Astrocyte (in vitro differentiated cells and primary cell): ENCODE measurements around the gene CTIF. TPM values are rescaled to one million over a fixed set of nuclear protein-coding genes. Genes with fewer than 3 reads are reported as not detected.

Experiments
- DNase-seq: peaks from one replicate; pipeline ENCODE4 v3.0.0-alpha.2; 2010; ENCODE audit warnings: low read depth
- FAIRE-seq: peaks from 2 replicates; lab custom pipeline; 2011; peaks lifted over from hg19 to GRCh38; lab: Jason Lieb, UNC
- H2AFZ ChIP-seq: 2 replicates; pipeline ENCODE4 v1.6.0; 2012; ENCODE audit warnings: low read depth, low read length, inconsistent platforms
- H3K27ac ChIP-seq: 2 replicates; pipeline ENCODE4 v1.5.1; 2011; ENCODE audit warnings: low read depth, low read length, inconsistent platforms
- H3K27me3 ChIP-seq: 2 replicates; pipeline ENCODE4 v1.6.0; 2011; ENCODE audit warnings: low read length, inconsistent platforms; ENCODE audit not compliant: insufficient read depth
- H3K36me3 ChIP-seq: 2 replicates; pipeline ENCODE4 v1.5.1; 2011; ENCODE audit warnings: low read length, inconsistent platforms; ENCODE audit not compliant: insufficient read depth
- H3K4me1 ChIP-seq: 2 replicates; pipeline ENCODE4 v1.5.1; 2011; ENCODE audit warnings: low read length, inconsistent platforms; ENCODE audit not compliant: insufficient read depth
- H3K4me2 ChIP-seq: 2 replicates; pipeline ENCODE4 v1.6.0; 2012; ENCODE audit warnings: low read length, inconsistent platforms
- H3K4me3 ChIP-seq: 2 replicates; pipeline ENCODE4 v1.5.1; 2011; ENCODE audit warnings: low read depth, mild to moderate bottlenecking, low read length, inconsistent platforms; ENCODE audit not compliant: insufficient read depth
- H3K79me2 ChIP-seq: 2 replicates; pipeline ENCODE4 v1.6.0; 2012; ENCODE audit warnings: mild to moderate bottlenecking, low read length, inconsistent platforms; ENCODE audit not compliant: insufficient read depth
- H3K9ac ChIP-seq: 2 replicates; pipeline ENCODE4 v1.6.0; 2012; ENCODE audit warnings: mild to moderate bottlenecking, low read length, inconsistent platforms
- H3K9me3 ChIP-seq: 2 replicates; pipeline ENCODE4 v1.5.1; 2012; ENCODE audit warnings: low read depth, mild to moderate bottlenecking, low read length, inconsistent platforms; ENCODE audit not compliant: insufficient read depth
- H4K20me1 ChIP-seq: 2 replicates; pipeline ENCODE4 v1.6.0; 2012; ENCODE audit warnings: low read length, inconsistent platforms; ENCODE audit not compliant: insufficient read depth
- H3K27ac Mint-ChIP-seq: one replicate; pipeline ENCODE4 v1.8.0; 2021; ENCODE audit warnings: mild to moderate bottlenecking, mixed read lengths; ENCODE audit not compliant: unreplicated experiment
- H3K27me3 Mint-ChIP-seq: one replicate; pipeline ENCODE4 v1.8.0; 2021; ENCODE audit warnings: low read depth, mixed read lengths; ENCODE audit not compliant: unreplicated experiment
- H3K36me3 Mint-ChIP-seq: one replicate; pipeline ENCODE4 v1.8.0; 2021; ENCODE audit warnings: low read depth, mixed read lengths; ENCODE audit not compliant: unreplicated experiment
- H3K4me1 Mint-ChIP-seq: one replicate; pipeline ENCODE4 v1.8.0; 2021; ENCODE audit warnings: low read depth, mixed read lengths; ENCODE audit not compliant: unreplicated experiment
- H3K4me3 Mint-ChIP-seq: one replicate; pipeline ENCODE4 v1.8.0; 2021; ENCODE audit warnings: mild to moderate bottlenecking, moderate library complexity, mixed read lengths; ENCODE audit not compliant: unreplicated experiment
- H3K9me3 Mint-ChIP-seq: one replicate; pipeline ENCODE4 v1.8.0; 2021; ENCODE audit warnings: mild to moderate bottlenecking, mixed read lengths; ENCODE audit not compliant: unreplicated experiment
- CTCF ChIP-seq: IDR thresholded peaks from 2 replicates; pipeline ENCODE4 v1.5.1; 2011; ENCODE audit warnings: low read depth, mild to moderate bottlenecking, inconsistent platforms, low read length, moderate library complexity; ENCODE audit not compliant: insufficient read depth
- EZH2 ChIP-seq: IDR thresholded peaks from 2 replicates; pipeline ENCODE4 v1.6.1; 2012; ENCODE audit warnings: mild to moderate bottlenecking, low read length, inconsistent platforms; ENCODE audit not compliant: insufficient read depth
- total RNA-seq: library from RNA; stranded (reverse); gene quantifications from 2 replicates; pipeline ENCODE4 v1.2.1, GENCODE V29; 2021

CTIF gene
- total RNA-seq, 1 donor from 2014 or later: 101 TPM

GRCh38 chr18:48832938-48833700 lies 294.3 kb downstream of the CTIF start:
- H3K4me3 Mint-ChIP-seq: peak overlapping the region; percentile 28
- no peaks in the 10 kb centered on the region for H3K36me3 ChIP-seq
- H4K20me1 ChIP-seq: no peaks in the 10 kb centered on the region
- H3K9ac ChIP-seq: peak overlapping the region; percentile 63
- peak overlapping the region; percentile 56 for H3K27ac ChIP-seq
- H3K79me2 ChIP-seq: peaks cover 9% of the 10 kb centered on the region
- H3K4me2 ChIP-seq: peak overlapping the region; percentile 81
- peaks cover 57% of the 10 kb centered on the region for H3K4me1 ChIP-seq
- TF ChIP-seq EZH2 (no peak), CTCF (no peak)
- no peak overlapping the region for H2AFZ ChIP-seq
- no peaks in the 10 kb centered on the region for H3K27me3 Mint-ChIP-seq
- H3K4me3 ChIP-seq: peak overlapping the region; percentile 44
- no peaks in the 10 kb centered on the region for H3K9me3 ChIP-seq
- H3K27me3 ChIP-seq: no peaks in the 10 kb centered on the region
- peak overlapping the region; percentile 92 for H3K27ac Mint-ChIP-seq
- DNase-seq: peak; percentile 94
- H3K9me3 Mint-ChIP-seq: no peaks in the 10 kb centered on the region
- H3K36me3 Mint-ChIP-seq: peaks cover 7% of the 10 kb centered on the region
- peak; percentile 72 for FAIRE-seq
- H3K4me1 Mint-ChIP-seq: peaks cover 77% of the 10 kb centered on the region

GRCh38 chr18:48833701-48834412 lies 295.0 kb downstream of the CTIF start:
- peaks cover 9% of the 10 kb centered on the region for H3K79me2 ChIP-seq
- Mint-ChIP-seq H3K4me1 (peaks cover 79% of the 10 kb centered on the region), H3K27ac (peak overlapping the region; percentile 91), H3K36me3 (peaks cover 7% of the 10 kb centered on the region), H3K9me3 (no peaks in the 10 kb centered on the region), H3K27me3 (no peaks in the 10 kb centered on the region), H3K4me3 (peak overlapping the region; percentile 37)
- H3K27ac ChIP-seq: peak overlapping the region; percentile 73
- no peak for TF ChIP-seq CTCF
- TF ChIP-seq EZH2: no peak
- peak; percentile 47 for DNase-seq
- H3K9ac ChIP-seq: peak overlapping the region; percentile 63
- H3K4me2 ChIP-seq: peak overlapping the region; percentile 81
- no peaks in the 10 kb centered on the region for H3K36me3 ChIP-seq
- H2AFZ ChIP-seq: no peak overlapping the region
- H3K4me3 ChIP-seq: peak overlapping the region; percentile 44
- peaks cover 59% of the 10 kb centered on the region for H3K4me1 ChIP-seq
- H3K27me3 ChIP-seq: no peaks in the 10 kb centered on the region
- no peaks in the 10 kb centered on the region for H4K20me1 ChIP-seq
- H3K9me3 ChIP-seq: no peaks in the 10 kb centered on the region
- no peak for FAIRE-seq
